GM19351 (cell line): ENCODE results near the gene C20orf204.

Source experiments
- ATAC-seq: cut with Tn5 transposase; IDR thresholded peaks from one replicate; pipeline ENCODE4 v1.9.1; 2021; ENCODE audit warnings: mild to moderate bottlenecking, moderate library complexity; ENCODE audit not compliant: unreplicated experiment

Gene C20orf204

DNA sequence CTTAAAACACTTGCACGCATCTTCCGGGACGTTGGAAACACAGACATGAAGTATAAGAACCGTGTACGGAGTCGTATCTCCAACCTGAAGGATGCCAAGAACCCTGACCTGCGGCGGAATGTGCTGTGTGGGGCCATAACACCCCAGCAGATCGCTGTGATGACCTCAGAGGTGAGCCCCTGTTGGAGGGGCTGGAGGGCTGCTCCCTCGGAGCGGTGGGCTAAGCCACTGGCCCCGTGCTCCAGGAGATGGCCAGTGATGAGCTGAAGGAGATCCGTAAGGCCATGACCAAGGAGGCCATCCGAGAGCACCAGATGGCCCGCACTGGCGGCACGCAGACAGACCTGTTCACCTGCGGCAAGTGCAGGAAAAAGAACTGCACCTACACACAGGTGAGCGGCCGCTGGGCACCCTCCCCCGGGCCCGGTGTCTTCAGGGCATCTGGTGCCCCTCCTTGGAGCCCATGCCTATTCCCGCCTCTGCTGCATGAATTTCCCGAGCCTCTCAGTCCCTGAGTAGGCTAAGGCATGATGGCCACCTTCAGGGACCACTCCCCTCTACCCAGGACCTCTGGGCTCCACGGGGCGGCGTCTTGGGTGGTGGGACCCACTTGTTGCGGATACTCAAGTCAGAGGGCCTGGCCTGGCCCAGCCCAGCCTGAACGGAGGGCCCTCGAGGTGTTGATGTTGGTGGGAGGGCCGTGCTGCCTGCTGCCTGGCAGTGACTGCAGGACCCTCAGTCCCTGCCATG lies 34.4 kb downstream of the C20orf204 start:
- no peak for ATAC-seq

DNA sequence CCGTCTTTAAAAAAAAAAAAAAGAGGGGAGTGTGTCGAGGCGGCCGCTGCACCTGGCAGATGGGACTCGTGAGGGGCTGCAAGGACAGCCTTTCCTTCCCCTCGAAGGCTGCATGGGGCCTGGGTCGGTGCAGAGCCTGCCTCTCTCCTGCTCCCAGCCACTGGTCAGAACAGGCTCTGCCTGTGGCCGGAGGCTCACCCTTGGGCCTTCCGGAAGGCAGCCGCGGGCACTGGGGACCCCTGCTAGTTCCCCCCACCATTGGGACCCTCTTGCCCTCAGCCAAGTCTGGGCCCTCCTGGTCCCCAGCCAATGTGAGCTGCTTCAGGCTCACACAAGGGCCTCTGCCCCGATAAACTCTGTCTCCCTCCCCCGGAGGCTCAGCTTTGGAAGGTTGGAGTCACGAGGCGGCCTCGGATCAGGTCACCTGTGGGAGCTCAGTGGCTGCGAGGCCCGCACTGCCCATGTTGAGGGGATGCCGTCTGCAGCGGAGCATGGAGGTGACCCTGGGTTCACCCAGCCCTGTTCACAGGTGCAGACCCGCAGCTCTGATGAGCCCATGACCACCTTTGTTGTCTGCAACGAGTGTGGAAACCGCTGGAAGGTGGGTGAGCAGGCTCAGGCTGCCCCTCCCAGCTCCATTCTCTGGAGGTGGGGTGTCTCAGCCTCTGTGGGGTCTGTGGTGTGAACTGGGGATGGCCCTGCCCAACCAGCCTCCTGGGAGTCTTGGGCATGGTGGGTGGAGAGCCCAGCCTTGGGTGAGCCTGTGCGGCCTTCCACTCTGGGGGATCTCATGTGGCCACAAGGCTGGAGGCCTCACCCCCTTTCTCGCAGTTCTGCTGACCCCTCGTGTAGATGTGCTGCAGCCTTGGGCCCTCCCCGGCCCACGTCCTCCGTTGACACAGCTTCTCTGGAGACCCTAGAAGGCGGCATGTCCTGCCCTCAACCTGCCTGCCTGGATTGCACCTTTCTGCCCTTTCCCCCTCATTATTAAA lies 35.7 kb downstream of the C20orf204 start:
- no peak for ATAC-seq

DNA sequence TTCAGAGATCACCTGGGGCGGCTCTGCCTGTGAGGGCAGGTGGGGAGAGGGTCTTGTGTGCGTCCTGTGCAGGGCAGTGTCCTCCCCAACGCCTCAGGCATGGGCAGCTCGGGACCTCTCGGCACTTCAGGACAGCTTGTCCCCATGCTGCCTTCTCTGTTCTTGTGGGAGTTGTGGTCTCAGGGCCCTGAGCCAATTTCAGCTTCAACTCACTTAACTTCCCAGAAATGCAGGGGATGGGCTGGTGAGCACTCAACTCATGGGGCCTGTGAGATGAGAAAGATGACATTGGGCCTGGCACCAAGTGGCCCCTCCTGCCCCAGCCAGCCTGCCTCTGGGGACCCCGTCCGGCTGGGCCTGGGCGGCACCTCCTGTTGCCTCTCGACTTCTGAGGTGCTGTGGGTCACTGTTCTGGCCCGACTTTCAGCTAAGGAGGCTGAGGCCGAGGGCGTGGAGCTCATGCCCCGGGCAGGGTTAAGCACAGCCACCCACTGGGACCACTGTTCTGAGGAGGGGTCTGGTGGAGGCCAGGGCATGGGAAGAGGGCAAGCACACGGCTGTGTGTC lies 36.6 kb downstream of the C20orf204 start:
- ATAC-seq: no peak

DNA sequence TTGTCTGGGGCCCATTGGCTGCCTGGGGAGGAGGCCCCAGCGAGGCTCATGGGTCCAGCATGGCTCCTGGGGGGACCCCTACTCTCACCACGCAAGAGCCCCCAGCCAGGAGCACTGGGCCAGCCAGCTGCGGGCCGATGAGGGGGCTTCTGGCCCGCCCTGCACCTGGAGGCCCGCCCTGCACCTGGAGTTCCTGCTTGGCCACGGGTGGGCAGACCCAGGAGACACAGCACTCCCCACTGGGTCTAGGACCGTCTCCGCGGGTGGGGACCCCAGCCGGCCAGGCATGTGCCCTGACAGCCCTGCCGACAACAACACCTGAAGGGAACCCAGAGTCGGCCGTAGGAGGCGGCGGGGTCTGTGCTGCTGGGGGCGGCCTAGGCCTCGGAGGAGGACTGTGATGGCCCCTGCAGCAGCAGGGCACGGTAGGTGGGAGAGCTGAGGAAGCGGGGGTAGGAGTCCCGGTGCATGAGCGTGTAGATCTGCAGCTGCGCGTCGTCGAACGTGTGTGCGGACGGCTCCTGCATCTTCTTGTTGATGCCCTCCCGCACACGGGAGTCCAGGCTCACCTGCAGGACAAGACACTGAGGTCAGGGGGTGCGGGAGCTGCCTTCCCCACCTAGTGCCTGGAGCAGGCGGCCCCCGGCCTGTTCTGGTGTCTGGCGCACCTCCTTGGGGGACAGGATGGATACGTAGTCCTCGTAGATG lies 37.6 kb downstream of the C20orf204 start:
- no peak for ATAC-seq

DNA sequence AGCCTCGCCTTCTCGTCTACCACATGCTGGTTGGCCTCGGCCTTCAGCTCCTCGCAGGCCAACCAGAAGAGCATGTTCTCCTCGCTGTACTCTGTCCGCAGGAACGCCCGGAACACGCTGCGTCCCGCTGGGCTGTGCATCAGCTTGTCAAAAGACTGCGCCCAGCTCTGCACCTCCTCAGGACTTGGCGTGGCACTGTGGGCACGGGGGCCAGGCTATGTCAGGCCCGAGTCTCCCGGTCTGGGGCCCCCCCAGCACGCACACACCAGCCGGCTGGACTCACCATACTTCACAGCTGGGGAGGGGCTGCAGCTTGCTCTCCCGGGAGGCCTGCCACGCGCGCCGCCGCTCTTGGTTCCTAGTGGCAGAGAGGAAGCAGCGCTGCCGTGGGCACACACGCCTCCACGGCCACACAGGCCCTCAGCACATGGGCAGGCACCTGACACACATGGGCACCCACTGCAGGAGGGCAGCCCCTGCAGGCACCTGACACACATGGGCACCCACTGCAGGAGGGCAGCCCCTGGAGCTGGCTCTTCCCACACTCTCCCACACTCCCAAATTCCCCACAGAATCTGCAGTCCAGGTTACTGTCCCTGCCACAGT lies 38.3 kb downstream of the C20orf204 start:
- no peak for ATAC-seq

DNA sequence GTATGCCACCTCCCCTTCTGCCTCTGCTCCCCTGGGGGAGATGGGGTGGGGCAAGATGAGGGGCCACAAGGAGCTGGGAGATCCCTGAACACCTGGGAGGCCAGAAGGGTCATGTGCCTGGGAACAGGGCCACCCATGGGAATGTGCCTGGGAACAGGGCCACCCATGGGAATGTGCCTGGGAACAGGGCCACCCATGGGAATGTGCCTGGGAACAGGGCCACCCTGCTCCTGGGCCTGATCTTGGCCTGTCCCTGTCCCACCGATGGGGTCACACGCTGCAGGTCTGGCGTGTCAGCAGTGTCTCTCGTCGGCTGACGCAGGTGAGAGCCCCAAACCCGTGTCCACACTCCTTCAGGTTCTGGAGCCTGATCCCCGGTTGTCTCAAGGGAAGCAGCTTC lies 39.0 kb downstream of the C20orf204 start:
- no peak for ATAC-seq

DNA sequence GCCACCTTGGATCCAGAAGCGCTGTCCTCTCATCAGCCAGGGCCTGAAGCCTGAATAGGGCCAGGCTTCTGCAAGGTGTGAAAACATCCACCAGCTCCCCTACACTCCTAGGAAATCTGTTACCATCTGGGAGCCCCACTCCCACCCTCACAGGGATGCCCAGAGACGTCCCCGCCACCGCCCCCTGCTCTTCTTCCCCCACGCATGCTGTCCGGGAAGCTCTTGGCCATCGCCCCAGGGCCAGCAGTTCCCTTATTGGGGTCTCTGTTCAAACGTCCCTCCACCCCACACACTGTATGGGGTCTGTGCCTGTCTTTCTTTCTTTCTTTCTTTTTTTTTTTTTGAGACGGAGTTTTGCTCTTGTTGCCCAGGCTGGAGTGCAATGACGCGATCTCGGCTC lies 39.6 kb downstream of the C20orf204 start:
- no peak for ATAC-seq

DNA sequence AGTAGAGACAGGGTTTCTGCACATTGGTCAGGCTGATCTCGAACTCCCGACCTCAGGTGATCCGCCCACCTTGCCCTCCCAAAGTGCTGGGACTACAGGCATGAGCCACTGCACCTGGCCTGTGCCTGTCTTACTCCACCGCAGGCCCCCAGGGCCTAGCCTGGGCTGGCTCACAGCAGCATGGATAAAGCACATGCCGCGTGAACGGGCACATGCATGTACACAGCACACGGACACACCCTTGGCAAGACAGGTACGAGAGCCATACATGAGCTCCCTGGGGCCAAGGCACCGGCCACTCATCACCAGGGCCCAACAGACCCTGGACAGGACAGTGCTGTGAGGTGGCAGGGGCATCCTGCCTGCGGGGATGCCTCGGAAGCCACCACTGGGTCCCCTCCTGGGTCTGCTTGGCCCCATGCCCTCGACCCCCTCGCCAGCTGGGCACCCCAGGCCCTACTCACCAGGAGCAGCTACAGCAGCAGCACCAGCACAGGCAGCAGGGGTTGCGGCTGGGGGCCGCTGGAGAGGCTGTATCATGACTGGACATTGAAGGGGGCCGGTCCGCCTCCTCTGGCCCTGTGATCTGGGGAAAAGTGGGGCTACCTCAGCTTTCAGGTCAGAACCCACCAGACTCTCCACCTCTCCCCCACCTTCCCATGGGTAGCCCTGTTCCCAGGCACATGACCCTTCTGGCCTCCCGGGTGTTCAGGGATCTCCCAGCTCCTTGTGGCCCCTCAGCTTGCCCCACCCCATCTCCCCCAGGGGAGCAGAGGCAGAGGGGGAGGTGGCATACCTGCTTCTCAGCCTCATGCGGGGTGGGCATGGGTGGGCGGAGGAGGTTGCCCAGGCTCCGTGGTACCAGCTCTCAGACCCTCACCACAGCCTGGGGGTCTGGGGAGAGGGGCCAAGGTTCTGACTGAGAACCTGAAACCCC lies 40.3 kb downstream of the C20orf204 start:
- ATAC-seq: no peak

DNA sequence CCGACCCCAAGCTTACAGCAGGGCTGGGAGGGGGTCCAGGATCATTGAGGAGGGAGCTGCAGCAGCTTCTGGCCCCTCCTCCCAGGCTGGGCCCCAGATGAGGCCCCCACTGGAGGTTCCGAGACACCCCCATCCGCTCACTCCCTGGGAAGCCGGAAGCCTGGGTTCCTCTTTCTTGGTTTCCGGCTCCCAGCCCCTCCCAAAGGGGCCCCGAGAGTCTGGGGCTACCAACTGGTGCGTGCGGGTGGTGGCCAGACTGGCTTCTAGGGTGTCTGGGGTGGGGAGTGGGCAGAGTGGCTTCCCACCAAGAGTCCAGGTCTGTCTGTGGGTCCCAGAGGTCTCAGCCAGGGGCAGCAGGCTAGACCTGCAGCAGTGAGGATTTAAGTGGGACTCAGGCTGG lies 41.1 kb downstream of the C20orf204 start:
- ATAC-seq: no peak

DNA sequence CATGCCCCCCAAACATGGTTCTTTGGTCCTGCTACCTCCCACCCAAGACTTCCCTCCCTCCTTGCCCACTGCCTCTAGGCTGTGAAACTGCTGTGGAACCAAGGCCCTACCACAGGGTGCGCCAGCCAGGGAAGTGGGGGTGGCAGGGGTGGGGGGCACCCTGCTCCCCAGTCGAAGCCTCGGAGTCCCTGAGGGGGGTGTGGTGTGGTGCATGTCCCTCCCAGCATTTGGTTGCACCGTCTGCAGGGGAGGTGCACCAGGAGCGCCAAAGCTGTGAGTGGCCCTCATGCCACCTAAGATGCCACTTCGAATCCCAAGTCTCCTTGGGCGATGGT lies 41.5 kb downstream of the C20orf204 start:
- ATAC-seq: no peak

DNA sequence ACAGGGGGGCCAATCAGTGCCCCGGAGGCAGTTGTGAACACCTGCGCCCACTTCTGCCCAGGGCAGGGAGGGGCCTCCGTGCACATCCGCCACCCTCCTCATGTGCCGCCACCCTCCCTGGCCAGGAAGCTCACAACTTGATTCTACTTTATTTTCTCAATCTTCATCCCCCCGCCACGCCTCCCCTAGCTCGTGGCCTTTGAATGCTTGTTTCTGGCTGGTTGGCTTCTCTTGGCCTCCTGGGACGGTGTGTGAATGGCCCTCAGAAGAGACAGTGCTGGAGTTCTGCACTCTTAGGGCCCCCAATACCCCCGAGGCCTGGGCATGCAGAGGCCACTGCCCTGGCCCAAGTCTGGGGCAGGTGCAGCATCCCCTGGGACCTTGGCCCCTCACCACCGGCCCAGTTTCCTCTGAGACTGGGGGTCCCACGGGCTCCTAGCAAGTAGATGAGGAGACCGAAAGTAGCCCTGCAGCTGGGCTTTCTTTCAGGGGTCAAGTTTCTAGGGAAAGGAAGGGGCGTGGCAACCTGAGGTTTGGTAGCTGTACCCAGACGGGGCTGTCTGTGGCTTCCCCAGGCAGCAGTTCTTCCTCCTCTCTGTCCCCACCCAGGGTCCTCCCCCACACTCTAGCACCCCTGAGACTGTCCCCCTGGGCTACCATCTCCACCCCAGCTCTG lies 42.0 kb downstream of the C20orf204 start:
- no peak for ATAC-seq

DNA sequence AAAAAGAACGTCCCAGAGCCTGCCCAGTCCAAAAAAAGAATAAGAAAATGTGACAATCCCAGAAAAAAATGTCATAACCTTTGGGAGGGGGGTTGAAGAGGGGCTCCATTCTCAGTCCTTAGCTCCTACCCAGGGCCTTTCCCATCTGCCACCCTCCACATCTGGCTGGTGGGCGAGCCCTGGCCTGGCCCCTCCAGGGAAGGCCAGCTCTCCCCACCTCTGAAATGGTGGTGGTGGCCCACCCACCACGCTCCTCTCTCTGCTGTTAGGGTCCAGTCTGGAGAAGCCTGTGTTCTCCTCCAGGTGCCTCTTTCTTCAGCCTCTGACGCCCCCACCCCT lies 42.9 kb downstream of the C20orf204 start:
- ATAC-seq: no peak

DNA sequence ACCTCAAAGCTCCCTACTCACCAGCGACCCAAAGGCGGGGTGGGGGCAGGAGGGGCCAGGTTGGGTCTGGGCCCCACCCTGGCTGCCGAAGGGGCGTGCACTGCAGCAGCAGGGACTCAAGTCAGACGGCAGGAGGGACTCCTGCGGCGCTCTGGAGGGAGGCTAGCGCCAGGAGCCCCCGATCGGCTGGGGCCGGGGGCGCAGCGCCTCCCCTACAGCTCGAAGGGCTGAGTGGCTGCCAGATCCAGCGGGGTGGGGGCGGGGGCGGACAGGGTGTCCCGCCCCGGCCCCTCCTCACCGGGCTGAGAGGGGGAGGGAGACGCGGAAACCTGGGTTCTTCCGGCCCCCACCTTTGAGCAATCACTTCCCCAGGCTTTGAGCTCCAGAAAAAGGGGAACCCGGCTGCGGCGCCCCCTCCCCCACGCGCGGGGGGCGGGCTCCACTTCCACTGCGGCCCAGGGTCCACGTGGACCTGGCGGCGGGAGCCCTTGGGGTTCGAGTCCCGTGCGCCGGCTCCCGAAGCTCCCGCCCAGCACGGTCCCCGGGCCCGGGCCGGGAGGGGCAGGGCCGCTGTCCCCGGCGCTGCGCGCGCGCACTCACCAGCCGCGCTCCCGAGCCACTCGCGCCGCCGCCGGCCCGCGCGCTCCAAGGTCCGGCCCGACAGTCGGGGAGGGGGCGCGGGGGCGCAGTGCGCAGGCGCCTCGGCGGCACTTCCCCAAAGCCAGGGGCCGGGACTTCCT lies 43.5 kb downstream of the C20orf204 start, which contains the start of gene RGS19:
Gene RGS19 (minus strand): TSS at position 246 of the 740 bp plus-strand sequence. CDS start 2,632 bp downstream, outside the sequence.
- ATAC-seq: peak; percentile 37

DNA sequence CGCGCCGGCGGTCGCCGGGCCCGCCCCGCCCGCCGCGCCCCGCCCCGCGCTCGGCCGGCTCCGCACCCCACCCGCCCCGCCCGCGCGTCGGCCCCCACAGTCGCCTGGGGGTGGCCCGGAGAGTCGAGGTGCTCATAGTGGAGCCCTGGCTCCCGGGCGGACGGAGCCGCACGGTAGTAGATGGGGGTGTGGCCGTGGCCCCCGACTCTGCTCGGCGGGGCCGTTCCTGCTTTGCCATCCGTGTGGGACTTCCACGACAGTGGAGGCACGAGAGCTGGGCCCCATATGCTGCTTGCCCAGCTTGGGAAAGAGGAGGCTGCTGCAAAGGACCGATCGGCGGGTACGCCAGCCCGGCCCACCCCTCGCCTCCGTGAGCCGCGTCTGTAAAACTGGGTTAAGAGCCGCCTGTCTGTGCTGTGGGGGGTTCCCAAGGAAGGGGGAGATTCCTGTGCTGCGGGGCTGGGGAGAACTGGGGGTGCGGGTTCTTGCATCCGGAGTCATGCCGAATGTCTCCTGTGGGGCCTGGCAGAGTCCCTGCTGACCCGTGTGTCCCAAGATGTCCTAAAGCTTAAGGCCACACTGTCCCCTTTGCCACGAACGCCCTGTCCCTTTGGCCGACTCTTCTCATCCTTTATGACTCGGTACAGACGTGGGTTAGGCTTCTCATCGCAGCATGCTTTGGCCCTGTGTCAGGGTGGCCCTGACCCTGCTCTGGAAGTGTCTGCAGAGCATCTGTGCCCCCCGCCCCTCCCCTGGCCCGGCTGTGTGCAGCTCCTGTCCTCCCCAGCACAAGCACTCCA lies 44.2 kb downstream of the C20orf204 start, which contains the start of gene OPRL1:
Gene OPRL1 (plus strand): TSS at position 70 of the 800 bp plus-strand sequence. CDS start 12,639 bp downstream, outside the sequence.
- peak; percentile 5 for ATAC-seq

DNA sequence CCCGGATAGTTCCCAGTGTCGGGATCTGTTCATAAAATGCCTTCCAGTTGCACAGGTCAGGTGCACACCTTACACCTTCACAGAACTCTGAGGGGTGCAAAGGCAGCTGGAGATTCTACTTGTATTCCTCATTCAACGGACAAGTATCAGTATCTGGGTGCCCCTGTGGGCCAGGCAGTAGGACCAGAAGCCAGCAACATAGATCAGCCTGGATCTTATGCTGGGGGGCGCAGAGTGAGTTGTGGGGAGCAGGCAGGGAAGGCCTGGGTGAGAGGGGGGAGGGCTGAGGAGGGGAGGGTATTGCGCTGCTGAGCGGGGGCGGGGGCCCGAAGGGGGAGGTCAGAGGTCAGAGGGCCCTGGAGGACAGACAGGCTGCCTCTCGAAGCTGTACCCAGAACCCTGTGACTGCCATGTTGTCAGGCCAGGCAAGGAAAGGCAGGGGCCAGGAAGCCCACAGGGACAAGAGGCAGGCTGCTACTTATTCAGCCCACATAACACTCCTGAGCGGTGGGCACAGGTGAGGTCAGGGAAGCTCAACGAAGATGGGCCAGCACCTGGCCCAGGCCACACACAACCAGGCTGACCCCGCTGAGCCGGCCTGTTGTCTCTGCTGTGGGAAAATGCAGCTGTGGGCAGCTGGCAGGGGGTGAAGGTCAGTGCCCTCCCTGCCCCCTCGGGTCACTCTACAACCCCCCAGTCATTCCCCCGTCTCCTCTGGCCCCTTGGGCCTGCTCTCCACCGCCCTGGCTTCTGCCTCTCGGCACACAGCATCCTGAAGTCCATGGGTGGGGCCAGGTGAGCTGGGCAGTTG lies 45.0 kb downstream of the C20orf204 start:
- no peak for ATAC-seq

DNA sequence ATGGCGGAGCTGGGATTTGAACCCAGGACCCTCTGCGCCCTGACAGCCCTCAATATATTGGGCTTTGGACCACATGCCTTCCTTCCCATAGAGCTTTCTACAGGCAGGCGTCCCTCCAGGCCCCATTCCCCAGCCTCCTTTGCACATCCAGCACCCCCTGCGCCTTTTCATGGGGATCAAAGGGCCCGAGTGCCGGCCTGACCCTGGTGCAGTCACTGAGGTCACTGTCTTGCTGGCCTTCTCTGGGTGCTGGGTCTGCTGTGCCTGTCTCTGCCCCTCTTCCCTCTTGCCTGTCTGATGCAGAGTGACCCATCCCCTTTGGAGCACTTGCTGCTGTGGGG lies 45.6 kb downstream of the C20orf204 start:
- no peak for ATAC-seq
